Cardiac septum (tissue), 1 donor: ENCODE measurements around the gene DNASE1. TPM values are rescaled to one million over a fixed set of nuclear protein-coding genes. Genes with fewer than 3 reads are reported as not detected.

ENCODE experiments used
- DNase-seq: peaks from one replicate; pipeline ENCODE4 v3.0.0-alpha.2; 2020; ENCODE audit warnings: low spot score
- intact Hi-C: fragments of 100-400 bp; cut with DNase I; formaldehyde crosslinking; loops from one replicate; pipeline ENCODE4 v1.14.0; 2022
- total RNA-seq: library from RNA; stranded (reverse); fragmentation: NEBNext Ultra II Directional; extraction: Animal tissue kit (Norgen Biotek cat#: 25700); gene quantifications from one replicate; pipeline ENCODE4 v1.2.1, GENCODE V29; 2021
- donor health status: DM: no; HTN: no; CAD: no.

Gene DNASE1
- total RNA-seq, 1 donor from 2014 or later = 6.9 TPM

- intact Hi-C loops = no loop called here
- no peak for DNase-seq
These were observed 4.8 kb downstream of the DNASE1 start for GRCh38 chr16:3659251-3659650.

GRCh38 chr16:3661311-3661710 lies 6.8 kb downstream of the DNASE1 start:
- intact Hi-C loops = no loop called here
- no peak for DNase-seq

DNA sequence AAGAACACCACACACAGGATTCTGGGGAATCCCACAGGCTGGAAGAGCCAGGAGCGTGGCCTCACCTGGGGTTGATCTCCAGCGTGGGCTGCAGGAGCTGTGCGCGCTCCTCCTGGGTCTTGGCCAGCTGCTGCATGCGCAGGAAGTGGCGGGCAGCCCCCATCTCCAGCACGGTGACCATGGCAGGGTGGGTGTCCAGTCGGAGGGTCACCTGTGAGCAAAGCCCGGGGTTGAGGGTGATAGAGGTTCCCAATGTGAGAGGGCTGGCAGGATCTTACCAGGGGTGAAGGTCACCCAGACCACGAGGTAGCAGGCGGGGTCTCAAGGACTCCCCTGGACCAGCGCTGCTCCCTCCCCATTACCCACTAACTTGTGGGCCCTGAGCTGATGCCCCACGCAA lies 7.4 kb downstream of the DNASE1 start:
- intact Hi-C loops = no loop called here
- no peak for DNase-seq

GRCh38 chr16:3662601-3663000 lies 8.1 kb downstream of the DNASE1 start:
- intact Hi-C loops = no loop called here
- DNase-seq = no peak

DNA sequence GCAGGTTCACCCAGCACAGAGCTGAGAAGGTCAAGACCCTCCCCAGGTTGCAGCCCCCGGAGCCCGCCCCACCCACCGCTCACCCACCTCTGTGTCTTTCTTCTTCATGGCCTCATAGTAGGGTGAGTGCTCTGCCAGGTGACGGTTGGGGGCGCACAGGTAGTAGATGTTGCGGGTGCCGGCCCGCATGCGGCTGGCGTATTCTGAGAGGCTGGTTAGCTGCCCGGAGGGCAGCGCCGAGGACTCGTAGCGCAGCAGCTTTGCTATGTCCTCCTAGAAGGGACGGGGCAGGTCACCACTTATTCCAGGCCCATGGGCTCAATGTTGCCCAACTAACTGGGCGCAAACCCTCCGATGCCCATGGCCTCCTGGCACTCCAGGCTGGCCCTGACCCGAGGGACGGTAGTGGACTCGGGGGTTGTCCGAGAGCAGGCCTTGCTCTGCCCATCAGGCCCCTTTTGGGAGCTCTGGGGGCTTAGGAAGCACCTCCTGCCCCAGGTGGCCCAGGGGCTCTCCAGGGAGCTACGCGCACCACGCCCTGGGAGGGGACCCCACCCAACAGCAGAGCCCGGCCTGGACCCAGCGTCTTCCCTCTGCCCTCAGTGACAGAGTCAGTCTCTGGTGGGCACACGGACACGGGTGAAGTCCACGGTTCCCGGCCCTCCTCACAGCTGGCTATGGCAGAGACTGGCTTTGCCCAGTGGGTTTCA lies 9.9 kb downstream of the DNASE1 start:
- no peak for DNase-seq
- intact Hi-C loops = no loop called here

- intact Hi-C loops = no loop called here
- DNase-seq = no peak
These were observed 11.0 kb downstream of the DNASE1 start for GRCh38 chr16:3665508-3665907.

GRCh38 chr16:3668626-3669025 lies 14.1 kb downstream of the DNASE1 start:
- intact Hi-C loops = no loop called here
- DNase-seq = no peak

DNA sequence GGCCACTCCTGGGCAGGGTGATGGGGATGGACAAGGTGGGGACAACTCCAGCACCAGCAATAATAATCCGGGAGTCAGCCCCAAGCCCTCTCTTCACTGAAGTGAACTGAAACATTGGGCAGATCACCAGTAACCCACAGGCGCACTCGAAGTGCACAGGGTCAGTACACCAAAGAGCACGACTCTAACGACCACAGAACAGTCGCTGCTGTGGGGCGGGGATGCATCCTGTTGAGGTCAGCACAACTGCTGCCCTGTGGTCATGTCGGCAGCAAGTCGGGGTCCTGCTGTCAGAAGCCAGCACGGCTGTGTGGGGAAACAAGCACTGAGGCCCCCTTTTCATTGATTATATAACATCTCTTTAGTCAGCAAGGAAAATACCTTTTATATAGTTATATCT lies 14.6 kb downstream of the DNASE1 start:
- no peak for DNase-seq
- intact Hi-C loops = no loop called here

GRCh38 chr16:3670711-3671110 lies 16.2 kb downstream of the DNASE1 start:
- no peak for DNase-seq
- intact Hi-C loops = no loop called here

DNA sequence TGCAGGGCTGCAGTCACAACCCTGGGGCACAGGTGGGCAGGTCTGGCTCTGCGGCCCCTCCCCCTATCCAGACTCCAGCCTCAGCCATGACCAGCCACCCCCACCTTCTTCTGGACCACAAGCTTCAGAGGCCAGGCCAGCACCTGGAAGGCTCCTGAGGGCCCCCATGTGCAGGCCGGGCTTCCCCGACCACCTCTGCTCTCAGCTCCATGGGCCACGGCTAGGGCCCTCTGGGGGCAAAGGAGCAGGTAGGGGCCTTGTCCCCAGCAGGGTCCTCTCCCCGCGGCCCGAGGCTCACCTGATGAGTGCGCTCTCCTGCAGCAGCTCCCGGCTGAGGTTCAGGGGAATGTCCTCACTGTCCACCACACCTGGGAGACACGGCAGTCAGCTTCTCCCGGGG lies 16.9 kb downstream of the DNASE1 start:
- intact Hi-C loops = no loop called here
- no peak for DNase-seq

DNA sequence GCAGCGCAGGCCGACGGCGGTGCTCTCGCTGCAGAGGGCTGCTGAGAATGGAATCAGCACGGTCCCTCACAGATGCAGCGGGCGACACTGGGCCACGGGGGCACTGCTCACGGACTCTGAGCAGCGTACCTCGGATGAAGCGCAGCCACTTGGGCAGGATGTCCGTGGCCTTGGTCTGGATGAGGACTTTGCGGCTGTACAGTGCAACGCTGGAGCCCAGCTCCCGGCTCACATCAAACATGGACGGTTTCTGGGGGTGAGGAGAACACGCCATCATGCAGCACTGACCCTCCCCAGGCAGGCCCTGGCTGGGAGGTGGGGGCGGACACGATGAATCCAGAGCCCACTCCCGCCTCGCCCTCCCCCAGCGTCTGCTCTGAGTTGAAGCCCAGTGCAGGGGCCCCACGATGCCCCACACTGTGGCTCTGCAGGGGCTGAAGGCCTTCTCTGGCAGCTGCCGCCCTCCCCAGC lies 18.1 kb downstream of the DNASE1 start:
- DNase-seq = no peak
- intact Hi-C loops = no loop called here

DNA sequence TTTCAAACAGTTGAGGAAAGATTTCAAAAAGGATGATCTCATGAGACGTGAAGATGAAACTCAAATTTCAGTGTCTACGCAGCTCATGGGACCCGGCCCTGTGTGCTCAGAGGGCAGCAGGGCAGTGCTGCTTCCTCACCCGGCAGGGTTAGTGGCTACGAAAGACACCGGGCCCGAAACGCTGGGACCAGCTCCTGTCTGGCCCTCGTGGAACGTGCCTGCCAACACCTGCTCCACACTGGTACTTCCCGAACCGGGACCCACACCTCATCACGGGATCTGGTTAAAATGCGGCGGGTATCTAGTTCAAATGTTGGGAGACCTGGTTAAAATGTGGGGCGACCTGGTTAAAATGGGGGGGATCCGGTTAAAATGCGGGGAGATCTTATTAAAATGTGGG lies 18.7 kb downstream of the DNASE1 start:
- DNase-seq = no peak
- intact Hi-C loops = no loop called here

GRCh38 chr16:3673676-3674377 lies 19.3 kb downstream of the DNASE1 start:
- intact Hi-C loops = no loop called here
- no peak for DNase-seq

- intact Hi-C loops = no loop called here
- no peak for DNase-seq
These were observed 20.2 kb downstream of the DNASE1 start for GRCh38 chr16:3674513-3675295.

DNA sequence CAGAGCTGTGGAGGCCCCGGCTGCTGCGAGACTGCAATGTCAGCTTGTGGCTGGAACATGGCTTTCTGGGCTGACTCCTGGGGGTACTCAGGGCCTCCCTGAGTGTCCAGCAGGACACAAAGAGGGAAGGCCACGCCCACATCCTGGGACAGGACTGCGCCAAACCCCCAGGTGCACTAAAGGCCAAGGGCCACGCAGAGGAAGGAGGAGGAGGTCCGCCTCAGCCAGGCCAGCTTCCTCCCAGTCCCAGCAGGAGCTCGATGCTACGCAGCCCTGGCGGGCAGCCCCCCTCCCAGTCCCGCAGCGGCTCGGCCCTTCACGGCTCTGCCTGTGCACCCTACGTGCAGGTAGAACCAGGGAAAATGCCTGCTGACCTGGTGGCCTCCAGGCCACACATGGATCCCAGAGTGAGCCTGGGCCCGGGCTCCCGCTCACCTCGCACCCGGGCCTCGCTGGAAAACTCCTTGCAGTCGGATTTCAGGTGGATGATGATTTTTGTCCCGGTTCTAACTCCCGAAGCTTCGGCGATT lies 21.2 kb downstream of the DNASE1 start:
- DNase-seq = no peak
- intact Hi-C loops = no loop called here

GRCh38 chr16:3677994-3678393 lies 23.5 kb downstream of the DNASE1 start:
- no peak for DNase-seq
- intact Hi-C loops = no loop called here

- DNase-seq = no peak
- intact Hi-C loops = loop anchor here (10.0 kb wide), 1 partner anchor 156 kb away; no protein-coding TSS in a partner anchor
These were observed 26.7 kb downstream of the DNASE1 start for GRCh38 chr16:3681206-3681605.

- intact Hi-C loops = loop anchor here (10.0 kb wide), 1 partner anchor 162 kb away; no protein-coding TSS in a partner anchor
- DNase-seq = no peak
These were observed 32.5 kb downstream of the DNASE1 start for GRCh38 chr16:3687021-3687420.

GRCh38 chr16:3687792-3688191 lies 33.3 kb downstream of the DNASE1 start:
- intact Hi-C loops = loop anchor here (10.0 kb wide), 1 partner anchor 163 kb away; no protein-coding TSS in a partner anchor
- DNase-seq = no peak

DNA sequence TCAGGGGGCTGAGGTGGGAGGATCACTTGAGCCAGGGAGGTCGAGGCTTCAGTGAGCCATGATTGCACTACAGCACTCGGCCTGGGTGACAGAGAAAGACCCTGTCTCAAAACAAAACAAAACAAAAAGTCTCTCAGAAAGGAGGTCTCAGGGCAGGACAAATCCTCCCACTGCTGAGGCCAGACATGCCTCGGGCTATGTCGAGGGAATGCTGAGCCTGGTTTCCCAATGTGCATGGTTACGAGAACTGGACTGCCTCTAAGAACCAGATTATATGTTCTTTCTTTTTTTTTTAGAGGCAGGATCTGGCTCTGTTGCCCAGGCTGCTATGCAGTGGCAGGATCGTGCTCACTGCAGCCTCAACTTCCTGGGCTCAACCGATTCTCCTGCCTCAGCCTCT lies 35.2 kb downstream of the DNASE1 start:
- DNase-seq = peak; percentile 17
- intact Hi-C loops = loop anchor here (10.0 kb wide), 1 partner anchor 165 kb away; no protein-coding TSS in a partner anchor
